Panc1 (cell line): ENCODE data around the gene EIF2B5. TPM values are rescaled to one million over a fixed set of nuclear protein-coding genes. Genes with fewer than 3 reads are reported as not detected.
A peak's percentile ranks its signal among the peaks of the same experiment; 100 is the strongest.

ENCODE experiments used
- ATAC-seq: fragments of 200-7000 bp; cut with Tn5 transposase; 2 replicates; pipeline ENCODE4 v1.9.1; 2020; ENCODE audit warnings: mild to moderate bottlenecking, moderate library complexity
- BruUV-seq: library from RNA; stranded (reverse); fragments of 400-500 nt; replicated peaks from 2 replicates; lab custom pipeline; 2021; lab: Mats Ljungman, UMichigan
- CTCF ChIA-PET: fragments of 300-600 bp; sonication (Branson Sonifier 250); formaldehyde crosslinking; loops from one replicate; lab custom pipeline; 2022; ENCODE audit warnings: antibody characterized with exemption; lab: Charles Lee
- POLR2A ChIA-PET: fragments of 300-600 bp; sonication (Branson Sonifier 250); formaldehyde crosslinking; loops from one replicate; lab custom pipeline; 2022; ENCODE audit warnings: antibody characterized with exemption; lab: Charles Lee
- DNase-seq: peaks from one replicate; pipeline ENCODE4 v3.0.0-alpha.2; 2010; ENCODE audit warnings: low read depth, low spot score
- H3K27ac ChIP-seq: 2 replicates; pipeline ENCODE4 v1.5.1; 2011; ENCODE audit warnings: mild to moderate bottlenecking, low read length, inconsistent platforms
- H3K27me3 ChIP-seq: fragments of 200-500 bp; sonication (Bioruptor generic); 2 replicates; pipeline ENCODE4 v1.6.0; 2014; ENCODE audit warnings: low read length, inconsistent platforms; ENCODE audit not compliant: control insufficient read depth, insufficient read depth
- H3K36me3 ChIP-seq: fragments of 200-500 bp; sonication (Bioruptor generic); 2 replicates; pipeline ENCODE4 v1.5.1; 2014; ENCODE audit warnings: inconsistent platforms, mild to moderate bottlenecking, low read length, moderate library complexity; ENCODE audit not compliant: control insufficient read depth, insufficient read depth
- H3K4me1 ChIP-seq: 2 replicates; pipeline ENCODE4 v1.5.1; 2011; ENCODE audit warnings: inconsistent platforms, mild to moderate bottlenecking, low read length, moderate library complexity; ENCODE audit not compliant: control insufficient read depth, insufficient read depth
- H3K4me3 ChIP-seq, 2 experiments: 2 replicates each; pipeline ENCODE4 v1.5.1; 2011 to 2012; ENCODE audit warnings: low read depth in 2 of 2, low read length in 2 of 2, mild to moderate bottlenecking in 2 of 2, inconsistent platforms in 1 of 2, moderate library complexity in 1 of 2
- H3K9me3 ChIP-seq: fragments of 200-500 bp; sonication (Bioruptor generic); 2 replicates; pipeline ENCODE4 v1.5.1; 2014; ENCODE audit warnings: low read depth, mild to moderate bottlenecking, inconsistent platforms, low read length, moderate library complexity; ENCODE audit not compliant: control insufficient read depth, insufficient read depth
- CTCF ChIP-seq: fragments of 450-650 bp; IDR thresholded peaks from 2 replicates; pipeline ENCODE4 v1.5.1; 2017; ENCODE audit warnings: mild to moderate bottlenecking
- POLR2AphosphoS5 ChIP-seq: IDR thresholded peaks from 2 replicates; pipeline ENCODE4 v1.6.1; 2012; ENCODE audit warnings: mild to moderate bottlenecking, low read depth, low read length, moderate library complexity
- REST ChIP-seq, 2 experiments: IDR thresholded peaks; 2 replicates each; pipeline ENCODE4 v1.6.1; 2011 to 2012; ENCODE audit warnings: low read depth in 2 of 2, control low read depth in 1 of 2, low read length in 1 of 2, mild to moderate bottlenecking in 1 of 2, moderate library complexity in 1 of 2; ENCODE audit not compliant: insufficient read depth in 1 of 2
- SIN3A ChIP-seq: IDR thresholded peaks from 2 replicates; pipeline ENCODE4 v1.6.1; 2012; ENCODE audit warnings: low read depth, mild to moderate bottlenecking, low read length, moderate library complexity, borderline replicate concordance; ENCODE audit not compliant: insufficient read depth
- TCF7L2 ChIP-seq: IDR thresholded peaks from 2 replicates; pipeline ENCODE4 v1.6.1; 2011; ENCODE audit warnings: mild to moderate bottlenecking, low read depth, low read length, inconsistent platforms
- in situ Hi-C: cut with HindIII; loops from 2 replicates; pipeline ENCODE4 v1.10.0; 2016; ENCODE audit warnings: low sequenced_read_pairs, low pct_unique_long_range_greater_than_20kb
- intact Hi-C: fragments of 100-400 bp; cut with micrococcal nuclease; formaldehyde crosslinking; loops from one replicate; pipeline ENCODE4 v1.10.0; 2022; ENCODE audit not compliant: unreplicated experiment
- total RNA-seq: library from RNA; stranded (reverse); gene quantifications from one replicate; pipeline ENCODE4 v1.2.1, GENCODE V29; 2021; ENCODE audit not compliant: unreplicated experiment

EIF2B5 gene
- total RNA-seq, 1 experiment from 2014 or later: 60.2 TPM

- POLR2A ChIA-PET: no interaction called here
- no peak for DNase-seq
- TF ChIP-seq SIN3A: no peak
- TF ChIP-seq CTCF: no peak
- no peak for TF ChIP-seq REST (IDR thresholded peaks at IDR 0.05; ENCODE audit: insufficient read depth in 1 of 2, low read depth in 2 of 2, low read length in 1 of 2)
- no peak for TF ChIP-seq TCF7L2
- no peak for TF ChIP-seq POLR2AphosphoS5
- BruUV-seq: no TSS peak
- in situ Hi-C loops: no loop called here
- H3K27ac ChIP-seq: no peak overlapping the region
- no peaks in the 10 kb centered on the region for H3K27me3 ChIP-seq
- intact Hi-C loops: no loop called here
- no peak overlapping the region for H3K4me3 ChIP-seq
- ATAC-seq: no peak
- H3K4me1 ChIP-seq: no peaks in the 10 kb centered on the region
- H3K36me3 ChIP-seq: no peaks in the 10 kb centered on the region
- no peaks in the 10 kb centered on the region for H3K9me3 ChIP-seq
- CTCF ChIA-PET: interaction anchor here (0.6 kb wide), 1 partner anchor 941 kb away, joined by 3 read pairs; no protein-coding TSS in a partner anchor
Observed at GRCh38 chr3:184126006-184126405, 9.2 kb upstream of the EIF2B5 start.

GRCh38 chr3:184129012-184129411, 6.1 kb upstream of the EIF2B5 start:
- intact Hi-C loops: no loop called here
- in situ Hi-C loops: no loop called here
- no peaks in the 10 kb centered on the region for H3K27me3 ChIP-seq
- no peak overlapping the region for H3K4me3 ChIP-seq
- ChIA-PET POLR2A (no interaction called here), CTCF (no interaction called here)
- no peaks in the 10 kb centered on the region for H3K9me3 ChIP-seq
- H3K27ac ChIP-seq: no peak overlapping the region
- no TSS peak for BruUV-seq
- ATAC-seq (peak; percentile 81), DNase-seq (no peak)
- TF ChIP-seq REST (IDR thresholded peaks at IDR 0.05; ENCODE audit: insufficient read depth in 1 of 2, low read depth in 2 of 2, low read length in 1 of 2): no peak
- no peak for TF ChIP-seq POLR2AphosphoS5
- no peak for TF ChIP-seq SIN3A
- TF ChIP-seq TCF7L2: no peak
- TF ChIP-seq CTCF: no peak
- no peaks in the 10 kb centered on the region for H3K4me1 ChIP-seq
- no peaks in the 10 kb centered on the region for H3K36me3 ChIP-seq
